ENCODE results near the gene HOXC12.

HOXC12 gene

DNA sequence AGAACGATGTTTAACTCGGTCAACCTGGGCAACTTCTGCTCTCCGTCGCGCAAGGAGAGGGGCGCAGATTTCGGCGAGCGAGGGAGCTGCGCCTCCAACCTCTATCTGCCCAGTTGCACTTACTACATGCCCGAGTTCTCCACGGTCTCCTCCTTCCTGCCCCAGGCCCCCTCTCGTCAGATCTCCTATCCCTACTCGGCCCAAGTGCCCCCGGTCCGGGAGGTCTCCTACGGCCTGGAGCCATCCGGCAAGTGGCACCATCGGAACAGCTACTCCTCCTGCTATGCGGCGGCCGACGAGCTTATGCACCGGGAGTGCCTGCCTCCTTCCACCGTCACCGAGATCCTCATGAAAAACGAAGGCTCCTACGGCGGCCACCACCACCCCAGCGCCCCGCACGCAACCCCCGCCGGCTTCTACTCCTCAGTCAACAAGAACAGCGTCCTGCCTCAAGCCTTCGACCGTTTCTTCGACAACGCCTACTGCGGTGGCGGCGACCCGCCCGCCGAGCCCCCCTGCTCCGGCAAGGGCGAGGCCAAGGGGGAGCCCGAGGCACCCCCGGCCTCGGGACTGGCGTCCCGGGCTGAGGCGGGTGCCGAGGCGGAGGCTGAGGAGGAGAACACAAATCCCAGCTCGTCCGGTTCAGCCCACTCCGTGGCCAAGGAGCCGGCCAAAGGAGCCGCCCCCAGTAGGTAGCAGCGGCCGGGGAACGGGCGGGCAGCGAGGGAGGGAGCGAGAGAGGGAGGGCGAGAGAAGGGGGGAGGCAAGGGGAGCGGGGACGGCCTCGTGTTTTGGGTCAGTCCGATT lies 18.7 kb downstream of the HOXC12 start:
- no peak for DNase-seq

DNA sequence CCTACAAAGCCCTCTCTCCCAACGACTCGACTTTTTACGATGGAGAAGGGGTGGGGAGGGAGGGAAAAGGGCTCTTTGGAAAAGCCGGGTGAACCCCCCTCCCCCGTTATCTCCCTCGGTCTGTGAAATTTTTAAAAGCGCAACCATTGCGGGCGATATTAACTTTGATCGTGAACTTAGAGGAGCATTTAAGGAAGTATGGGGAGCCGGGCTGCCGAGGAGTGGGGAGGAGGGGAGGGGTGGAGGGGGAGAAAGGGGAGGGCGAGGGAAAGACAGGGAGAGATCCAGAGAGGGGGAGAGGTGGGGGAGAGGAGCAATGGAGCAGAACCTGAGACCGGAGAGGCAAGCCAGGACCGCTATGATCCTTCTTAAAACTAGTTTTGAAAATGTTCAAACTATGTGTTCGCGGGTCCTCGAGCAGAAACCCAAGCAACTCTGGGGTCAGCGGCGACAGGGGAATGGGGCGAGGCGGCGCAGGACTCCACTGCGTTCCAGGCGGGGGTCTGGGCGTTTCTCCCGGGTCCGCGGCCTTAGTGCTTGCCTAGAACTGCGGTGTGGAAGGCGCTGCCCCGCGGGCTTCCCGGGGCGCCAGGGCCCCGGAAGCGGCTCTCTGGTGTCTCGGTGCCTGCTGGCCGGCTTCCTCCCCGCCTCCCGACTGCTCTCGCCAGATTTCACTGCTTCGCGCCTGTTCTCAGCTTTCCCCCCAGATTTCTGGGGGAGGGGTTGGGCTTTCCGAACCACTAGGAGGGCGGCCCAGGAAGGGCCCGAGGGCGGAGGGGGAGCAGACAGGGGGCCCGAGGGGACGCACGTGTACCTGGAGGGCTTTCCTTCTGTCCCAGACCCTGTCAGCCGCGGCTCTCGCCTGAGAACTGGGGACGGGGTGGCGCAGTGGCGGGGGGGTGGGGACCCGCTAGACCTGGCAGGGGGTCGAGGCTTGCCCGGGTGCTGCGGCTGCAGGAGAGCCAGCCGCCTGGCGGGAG lies 19.7 kb downstream of the HOXC12 start, which contains the start of gene HOTAIR:
HOTAIR (minus strand) TSS at position 871 of the 980 bp plus-strand sequence.
- DNase-seq = peak; percentile 62

GRCh38 chr12:53975064-53975471 lies 20.4 kb downstream of the HOXC12 start:
- peak; percentile 62 for DNase-seq

- DNase-seq = no peak
Measured at GRCh38 chr12:53975479-53976152, 20.9 kb downstream of the HOXC12 start.

GRCh38 chr12:53976172-53976822 lies 21.6 kb downstream of the HOXC12 start:
- peak; percentile 23 for DNase-seq

- no peak for DNase-seq
Measured at GRCh38 chr12:53976823-53977595, 22.3 kb downstream of the HOXC12 start.

DNA sequence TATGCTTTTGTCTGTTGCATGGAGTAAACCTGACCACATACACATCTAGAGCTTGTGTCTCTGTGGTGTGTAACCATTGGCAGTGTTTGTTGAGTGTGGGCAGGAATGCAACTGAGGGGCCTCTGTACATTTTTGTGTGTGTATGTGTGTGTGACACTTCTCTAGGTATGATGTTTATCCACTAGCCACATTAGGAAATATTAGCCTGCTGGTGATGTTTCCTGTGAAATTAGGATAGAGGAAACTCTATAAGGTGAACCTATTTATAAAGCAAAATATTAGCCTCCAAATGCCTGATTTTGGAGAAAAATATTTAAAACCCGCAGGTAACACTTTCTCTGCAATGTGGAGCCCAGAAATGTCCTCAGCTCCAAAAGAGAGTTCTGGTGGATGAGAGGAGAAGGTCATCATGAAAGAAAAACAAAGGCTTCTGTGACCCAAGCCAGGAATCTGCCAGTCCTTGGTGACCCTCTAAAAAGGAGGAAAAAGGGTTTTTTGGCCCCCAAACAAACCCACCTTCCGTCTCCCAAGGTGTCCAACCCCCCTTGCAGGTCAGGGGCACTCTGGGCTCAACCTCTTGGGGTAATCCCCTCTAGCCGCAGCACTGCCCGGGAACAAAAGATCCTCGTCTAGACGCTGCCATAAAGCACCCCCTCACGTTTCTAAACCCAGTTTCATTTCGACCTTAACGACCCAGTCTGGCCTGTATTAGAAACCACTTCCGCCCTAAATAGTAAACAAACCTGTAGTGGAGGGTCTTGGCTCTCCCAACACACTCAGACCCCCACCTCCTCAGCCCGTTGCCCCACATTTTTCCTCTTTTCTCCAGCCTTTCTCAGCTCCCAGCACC lies 23.1 kb downstream of the HOXC12 start:
- DNase-seq = no peak

GRCh38 chr12:53978477-53979356 lies 24.0 kb downstream of the HOXC12 start:
- no peak for DNase-seq

- DNase-seq = no peak
Measured at GRCh38 chr12:53980104-53980801, 25.6 kb downstream of the HOXC12 start.

- no peak for DNase-seq
Measured at GRCh38 chr12:53980802-53981496, 26.2 kb downstream of the HOXC12 start.

DNA sequence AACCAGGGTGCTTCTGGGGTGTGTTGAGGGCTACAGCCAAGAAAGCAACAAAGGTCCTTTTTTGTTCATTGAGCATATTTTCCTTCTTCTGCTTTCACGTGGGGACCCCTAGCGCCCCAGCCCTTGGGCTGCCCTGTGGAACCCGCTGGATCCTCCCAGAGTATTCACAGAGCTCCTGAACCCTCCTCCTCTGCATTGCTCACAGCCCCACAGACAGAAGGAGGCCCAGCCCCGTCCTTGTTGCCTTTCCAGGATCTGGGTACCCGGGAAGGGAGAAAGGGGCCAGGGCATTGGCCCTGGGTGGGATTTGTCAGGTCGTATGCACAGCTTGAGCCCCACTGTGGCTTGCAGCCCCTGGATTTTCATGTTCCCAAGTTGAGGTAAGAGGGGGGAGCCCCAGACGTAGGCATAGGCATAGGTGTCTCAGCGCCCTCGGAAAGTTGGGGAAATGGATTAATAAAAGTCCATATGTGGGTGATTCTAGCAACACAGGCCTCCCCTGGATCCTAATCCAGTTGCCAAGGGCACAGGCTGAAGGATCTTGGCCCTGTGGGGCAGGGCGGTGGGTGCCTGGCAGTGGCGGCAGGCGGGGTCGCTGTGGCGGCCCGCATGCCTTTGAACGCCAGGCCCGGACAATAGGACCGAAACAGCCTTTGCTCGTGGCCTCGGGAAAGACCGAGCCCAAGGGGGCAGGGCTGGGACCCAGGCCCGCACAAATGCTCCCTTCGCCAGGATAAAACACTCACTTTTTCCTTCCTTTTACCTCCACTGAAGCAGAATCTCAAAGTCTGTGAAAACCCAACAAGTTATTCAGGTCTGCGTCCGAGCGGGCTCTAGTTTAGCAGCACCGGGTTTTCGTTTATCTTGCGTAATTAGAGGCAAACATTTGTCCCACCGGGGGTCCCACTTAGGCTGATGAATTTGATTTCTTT lies 27.2 kb downstream of the HOXC12 start:
- DNase-seq = no peak

- DNase-seq = no peak
Measured at GRCh38 chr12:53982648-53983567, 28.2 kb downstream of the HOXC12 start.

DNA sequence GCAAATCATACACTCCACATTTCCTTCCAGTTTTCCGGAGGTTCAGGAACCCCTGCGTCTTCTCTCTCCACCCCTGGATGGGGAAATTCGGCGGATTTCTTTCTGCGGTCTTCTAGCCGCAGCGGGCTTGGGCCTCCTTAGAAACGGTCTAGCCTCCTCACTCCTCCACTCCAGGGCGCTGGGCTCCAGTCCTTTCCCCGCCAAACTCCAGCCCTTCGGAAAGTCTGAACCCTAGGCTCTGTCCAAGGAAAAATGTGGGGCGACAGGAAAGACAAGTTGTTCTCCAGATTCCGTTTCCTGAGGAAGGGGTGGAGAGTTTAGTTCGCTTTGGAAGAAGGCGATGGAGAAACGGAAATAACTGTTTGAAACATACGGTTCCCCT lies 28.9 kb downstream of the HOXC12 start:
- DNase-seq = no peak

DNA sequence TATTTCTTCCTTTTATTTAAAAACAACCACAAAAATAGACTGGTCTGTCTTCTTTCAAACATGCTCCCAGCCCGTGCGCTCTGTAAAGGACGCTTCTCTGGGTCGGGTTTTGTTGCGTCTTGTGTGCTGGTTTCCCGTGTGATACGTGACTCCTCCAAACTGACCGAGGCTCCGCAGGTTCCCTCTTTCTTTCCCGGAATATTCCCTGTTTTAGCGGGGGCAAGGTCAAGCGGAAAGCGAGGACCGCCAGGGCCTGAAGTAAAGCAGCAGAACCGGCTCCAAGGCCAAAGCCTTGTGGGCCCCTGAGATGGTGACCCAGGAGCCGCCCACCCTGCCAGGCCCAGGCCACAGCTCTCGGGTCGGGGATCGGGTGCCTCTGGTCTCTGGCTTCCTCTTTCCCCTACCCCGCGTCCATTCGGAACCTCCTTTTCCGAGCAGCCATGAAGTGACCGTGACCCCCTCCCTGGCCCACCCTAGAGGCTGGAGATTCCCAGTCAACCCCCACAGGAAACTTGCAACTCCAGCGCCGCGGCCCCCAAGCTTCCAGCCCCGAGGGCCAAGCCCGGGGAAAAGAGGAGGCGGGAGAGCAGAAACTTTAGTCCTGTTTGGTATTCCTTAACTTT lies 29.4 kb downstream of the HOXC12 start:
- no peak for DNase-seq

GRCh38 chr12:53984901-53985691 lies 30.4 kb downstream of the HOXC12 start, which contains the start of gene HOXC10:
HOXC10 (plus strand) TSS chr12:53985146; CDS start chr12:53985260, 114 bp downstream.
- DNase-seq = peak; percentile 95
